Endothelial cell of umbilical vein (primary cell): Measurements from ENCODE around the gene PID1. TPM values are rescaled to one million over a fixed set of nuclear protein-coding genes. Genes with fewer than 3 reads are reported as not detected.

Source experiments
- BruUV-seq: library from RNA; stranded (reverse); fragments of 400-500 nt; replicated peaks from 2 replicates; lab custom pipeline; 2021; lab: Mats Ljungman, UMichigan
- CTCF ChIA-PET: fragments of 300-600, 350-600 bp; sonication (Branson Sonifier 250); formaldehyde crosslinking; loops from one replicate; lab custom pipeline; 2021; ENCODE audit warnings: antibody characterized with exemption, inconsistent platforms; lab: Charles Lee
- POLR2A ChIA-PET: fragments of 300-600, 350-600 bp; sonication (Branson Sonifier 250); formaldehyde crosslinking; loops from one replicate; lab custom pipeline; 2021; ENCODE audit warnings: antibody characterized with exemption, inconsistent platforms; lab: Charles Lee
- DNase-seq: peaks from one replicate; pipeline ENCODE4 v3.0.0-alpha.2; 2011; ENCODE audit warnings: low read depth, low spot score
- FAIRE-seq: peaks from 2 replicates; lab custom pipeline; 2011; peaks lifted over from hg19 to GRCh38; lab: Jason Lieb, UNC
- H2AFZ ChIP-seq: 2 replicates; pipeline ENCODE4 v1.6.0; 2012; ENCODE audit warnings: low read depth, low read length, control low read depth, inconsistent platforms
- H3K27ac ChIP-seq: 2 replicates; pipeline ENCODE4 v1.5.1; 2011; ENCODE audit warnings: low read depth, mild to moderate bottlenecking, control low read depth, low read length, moderate library complexity; ENCODE audit not compliant: insufficient read depth
- H3K27me3 ChIP-seq, 2 experiments: 2 replicates each; pipeline versions ENCODE4 v1.6.0 to v1.6.1; 2011; ENCODE audit warnings: low read length in 2 of 2, mixed read lengths in 1 of 2; ENCODE audit not compliant: control insufficient read depth in 2 of 2, insufficient read depth in 2 of 2
- H3K36me3 ChIP-seq, 2 experiments: 2 replicates in 1 of 2; 3 replicates in 1 of 2; pipeline ENCODE4 v1.5.1; 2011; ENCODE audit warnings: low read length in 2 of 2, mild to moderate bottlenecking in 1 of 2, moderate library complexity in 1 of 2; ENCODE audit not compliant: control insufficient read depth in 2 of 2, insufficient read depth in 2 of 2; ENCODE audit errors: extremely low read depth in 1 of 2
- H3K4me1 ChIP-seq: 3 replicates; pipeline ENCODE4 v1.5.1; 2011; ENCODE audit warnings: mild to moderate bottlenecking, low read length; ENCODE audit not compliant: control insufficient read depth, insufficient read depth; ENCODE audit errors: extremely low read depth
- H3K4me2 ChIP-seq: 2 replicates; pipeline ENCODE4 v1.6.1; 2011; ENCODE audit warnings: low read length, control low read depth, mixed read lengths; ENCODE audit not compliant: insufficient read depth
- H3K4me3 ChIP-seq, 3 experiments: fragments of 200-600 bp in 1 of 3; sonication (generic), shearing (Covaris generic) in 1 of 3; replicated peaks in 1 of 3; 2 replicates each; pipeline ENCODE4 v1.5.1; 2011 to 2016; ENCODE audit warnings: control low read depth in 3 of 3, low read length in 3 of 3, mild to moderate bottlenecking in 2 of 3, inconsistent platforms in 1 of 3, low read depth in 1 of 3, moderate library complexity in 1 of 3; ENCODE audit not compliant: insufficient read depth in 1 of 3
- H3K79me2 ChIP-seq: 2 replicates; pipeline ENCODE4 v1.6.0; 2012; ENCODE audit warnings: low read length, inconsistent platforms; ENCODE audit not compliant: control insufficient read depth, insufficient read depth
- H3K9ac ChIP-seq: replicated peaks from 2 replicates; pipeline ENCODE3; 2011; ENCODE audit warnings: low read length, control low read depth; ENCODE audit not compliant: insufficient read depth; ENCODE audit errors: extremely low read depth
- H3K9me1 ChIP-seq: replicated peaks from 3 replicates; pipeline ENCODE4 v1.6.0; 2011; ENCODE audit warnings: mild to moderate bottlenecking, low read length; ENCODE audit not compliant: control insufficient read depth, insufficient read depth; ENCODE audit errors: extremely low read depth
- H3K9me3 ChIP-seq: replicated peaks from 2 replicates; pipeline ENCODE4 v1.5.1; 2012; ENCODE audit warnings: low read length, inconsistent platforms; ENCODE audit not compliant: control insufficient read depth, insufficient read depth
- H4K20me1 ChIP-seq: replicated peaks from 2 replicates; pipeline ENCODE3; 2011; ENCODE audit warnings: mild to moderate bottlenecking, low read length; ENCODE audit not compliant: control insufficient read depth, insufficient read depth; ENCODE audit errors: extremely low read depth
- EZH2 ChIP-seq: IDR thresholded peaks from 2 replicates; pipeline ENCODE4 v1.6.1; 2012; ENCODE audit warnings: borderline replicate concordance, low read depth, mild to moderate bottlenecking, moderate library complexity, low read length, inconsistent platforms; ENCODE audit not compliant: severe bottlenecking
- FOS ChIP-seq: IDR thresholded peaks from 2 replicates; pipeline ENCODE4 v1.6.1; 2011; ENCODE audit warnings: mild to moderate bottlenecking, low read length, moderate library complexity, borderline replicate concordance; ENCODE audit not compliant: insufficient read depth
- GATA2 ChIP-seq: IDR thresholded peaks from 2 replicates; pipeline ENCODE4 v1.7.0; 2011; ENCODE audit warnings: low read depth, mild to moderate bottlenecking, moderate library complexity, mixed read lengths, low read length; ENCODE audit not compliant: insufficient read length, insufficient read depth
- JUN ChIP-seq: IDR thresholded peaks from 2 replicates; pipeline ENCODE4 v1.6.1; 2011; ENCODE audit warnings: borderline replicate concordance, low read depth; ENCODE audit not compliant: insufficient read length, insufficient read depth
- MYC ChIP-seq: IDR thresholded peaks from one replicate; pipeline ENCODE4 v1.6.1; 2011; ENCODE audit warnings: mild to moderate bottlenecking, low read depth, low read length
- POLR2A ChIP-seq: IDR thresholded peaks from 2 replicates; pipeline ENCODE4 v1.6.1; 2012; ENCODE audit warnings: low read depth, mild to moderate bottlenecking, control low read depth, low read length
- POLR2AphosphoS5 ChIP-seq: IDR thresholded peaks from 2 replicates; pipeline ENCODE4 v1.6.1; 2012; ENCODE audit warnings: low read depth, mild to moderate bottlenecking, control low read depth, low read length, moderate library complexity; ENCODE audit not compliant: insufficient read depth
- dilution Hi-C: fragments of 300-500 bp; cut with MboI; formaldehyde crosslinking; loops from one replicate; pipeline ENCODE4 v1.15.0; 2019; ENCODE audit warnings: low sequenced_read_pairs; ENCODE audit not compliant: extremely low pct_ligation_motif_present
- intact Hi-C: fragments of 100-400 bp; cut with micrococcal nuclease; formaldehyde crosslinking; loops from one replicate; pipeline ENCODE4 v1.10.0; 2022
- polyA plus RNA-seq, 4 experiments: library from polyadenylated mRNA; depleted of rRNA in 3 of 4; stranded (reverse) in 3 of 4; unstranded in 1 of 4; fragments of >200 nt; gene quantifications; 2 replicates each; pipeline versions ENCODE4 v1.2.1 to v1.2.3, GENCODE V29; 2011 to 2012; ENCODE audit warnings: missing spikeins in 1 of 4
- total RNA-seq: library from RNA; stranded (reverse); gene quantifications from 2 replicates; pipeline ENCODE4 v1.2.3, GENCODE V29; 2021
- TF ChIP-seq, protein P1 (sequence below): IDR thresholded peaks from 2 replicates; pipeline ENCODE4 v1.6.1; 2011; ENCODE audit not compliant: insufficient read depth, insufficient read length
- TF ChIP-seq, protein P2 (sequence below), 2 donors: IDR thresholded peaks; 1 replicate in 1 of 2; 2 replicates in 1 of 2; pipeline ENCODE4 v1.5.1; 2011; ENCODE audit warnings: low read length in 2 of 2, mild to moderate bottlenecking in 2 of 2, moderate library complexity in 2 of 2, control low read depth in 1 of 2, inconsistent platforms in 1 of 2, low read depth in 1 of 2; ENCODE audit not compliant: insufficient read depth in 1 of 2; ENCODE audit errors: extremely low read depth in 1 of 2

The PID1 gene
- total and polyA plus RNA-seq, 2 donors (not counting 3 experiments of a cell fraction or from before 2014, with no cell fraction given) = not detected

- POLR2A ChIA-PET = no interaction called here
- Histone ChIP-seq H3K4me3 (no peak overlapping the region), H2AFZ (no peak overlapping the region), H3K4me2 (no peak overlapping the region), H3K27ac (no peak overlapping the region), H3K9ac (no peak overlapping the region), H3K9me1 (no peaks in the 10 kb centered on the region), H4K20me1 (no peaks in the 10 kb centered on the region), H3K27me3 (no peaks in the 10 kb centered on the region), H3K4me1 (no peaks in the 10 kb centered on the region), H3K36me3 (no peaks in the 10 kb centered on the region), H3K9me3 (no peaks in the 10 kb centered on the region), H3K79me2 (no peaks in the 10 kb centered on the region)
- intact Hi-C loops (no loop called here), dilution Hi-C loops (no loop called here)
- TF ChIP-seq JUN = no peak
- no peak for TF ChIP-seq FOS
- TF ChIP-seq POLR2A = no peak
- TF ChIP-seq GATA2 = no peak
- no peak for TF ChIP-seq MYC
- TF ChIP-seq, protein P1, sequence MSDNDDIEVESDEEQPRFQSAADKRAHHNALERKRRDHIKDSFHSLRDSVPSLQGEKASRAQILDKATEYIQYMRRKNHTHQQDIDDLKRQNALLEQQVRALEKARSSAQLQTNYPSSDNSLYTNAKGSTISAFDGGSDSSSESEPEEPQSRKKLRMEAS = no peak
- TF ChIP-seq, protein P2, sequence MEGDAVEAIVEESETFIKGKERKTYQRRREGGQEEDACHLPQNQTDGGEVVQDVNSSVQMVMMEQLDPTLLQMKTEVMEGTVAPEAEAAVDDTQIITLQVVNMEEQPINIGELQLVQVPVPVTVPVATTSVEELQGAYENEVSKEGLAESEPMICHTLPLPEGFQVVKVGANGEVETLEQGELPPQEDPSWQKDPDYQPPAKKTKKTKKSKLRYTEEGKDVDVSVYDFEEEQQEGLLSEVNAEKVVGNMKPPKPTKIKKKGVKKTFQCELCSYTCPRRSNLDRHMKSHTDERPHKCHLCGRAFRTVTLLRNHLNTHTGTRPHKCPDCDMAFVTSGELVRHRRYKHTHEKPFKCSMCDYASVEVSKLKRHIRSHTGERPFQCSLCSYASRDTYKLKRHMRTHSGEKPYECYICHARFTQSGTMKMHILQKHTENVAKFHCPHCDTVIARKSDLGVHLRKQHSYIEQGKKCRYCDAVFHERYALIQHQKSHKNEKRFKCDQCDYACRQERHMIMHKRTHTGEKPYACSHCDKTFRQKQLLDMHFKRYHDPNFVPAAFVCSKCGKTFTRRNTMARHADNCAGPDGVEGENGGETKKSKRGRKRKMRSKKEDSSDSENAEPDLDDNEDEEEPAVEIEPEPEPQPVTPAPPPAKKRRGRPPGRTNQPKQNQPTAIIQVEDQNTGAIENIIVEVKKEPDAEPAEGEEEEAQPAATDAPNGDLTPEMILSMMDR (IDR thresholded peaks at IDR 0.05; ENCODE audit: extremely low read depth in 1 of 2, insufficient read depth in 1 of 2, low read depth in 1 of 2, low read length in 2 of 2) = no peak
- TF ChIP-seq POLR2AphosphoS5 = no peak
- no peak for TF ChIP-seq EZH2
- DNase-seq (no peak), FAIRE-seq (no peak)
- CTCF ChIA-PET = no interaction called here
- no TSS peak for BruUV-seq
Observed at GRCh38 chr2:228999326-228999725, 271.8 kb downstream of the PID1 start.
